NB4 (cell line): ENCODE results near the gene VSIG1.

ENCODE experiments used
- CTCF ChIP-seq: IDR thresholded peaks from one replicate; pipeline ENCODE4 v1.5.1; 2012; ENCODE audit warnings: low read depth, low read length
- MAX ChIP-seq: IDR thresholded peaks from 2 replicates; pipeline ENCODE4 v1.6.1; 2011; ENCODE audit warnings: low read depth, low read length
- POLR2A ChIP-seq: IDR thresholded peaks from 2 replicates; pipeline ENCODE4 v1.6.1; 2011; ENCODE audit warnings: mild to moderate bottlenecking; ENCODE audit not compliant: insufficient read length; ENCODE audit errors: extremely low read depth

- TF ChIP-seq CTCF (no peak), POLR2A (no peak), MAX (no peak)
These were observed 77.9 kb downstream of the VSIG1 start for GRCh38 chrX:108122748-108123147.
